Peyer's patch (tissue), 4 donors: ENCODE measurements around the gene DGCR2. TPM values are rescaled to one million over a fixed set of nuclear protein-coding genes. Genes with fewer than 3 reads are reported as not detected.

Experiments used
- DNase-seq, 3 donors: peaks; one replicate each; pipeline ENCODE4 v3.0.0-alpha.2; 2017 to 2019
- H3K27ac ChIP-seq, 4 donors: fragments of 200-600 bp; sonication (generic); one replicate each; pipeline ENCODE4 v1.5.1; 2016 to 2019
- H3K27me3 ChIP-seq, 2 donors: fragments of 200-600 bp; sonication (generic); one replicate each; pipeline ENCODE4 v1.5.1; 2019
- H3K36me3 ChIP-seq, 3 donors: fragments of 200-600 bp; sonication (generic); one replicate each; pipeline ENCODE4 v1.5.1; 2016 to 2019
- H3K4me1 ChIP-seq, 4 donors: fragments of 200-600 bp; sonication (generic); one replicate each; pipeline ENCODE4 v1.5.1; 2016 to 2019
- H3K4me3 ChIP-seq, 4 donors: fragments of 200-600 bp; sonication (generic); 1 replicate in 3 of 4; 2 replicates in 1 of 4; pipeline ENCODE4 v1.5.1; 2016 to 2019; ENCODE audit warnings: mild to moderate bottlenecking in 1 of 4
- H3K9me3 ChIP-seq, 4 donors: fragments of 200-600 bp; sonication (generic); one replicate each; pipeline ENCODE4 v1.5.1; 2016 to 2019; ENCODE audit warnings: mild to moderate bottlenecking in 1 of 4
- POLR2A ChIP-seq, 2 donors: fragments of 450-650 bp; IDR thresholded peaks; one replicate each; pipeline ENCODE4 v1.5.1; 2017; ENCODE audit warnings: antibody characterized with exemption in 2 of 2, mild to moderate bottlenecking in 2 of 2, moderate library complexity in 2 of 2
- total RNA-seq, 4 donors: library from RNA; depleted of rRNA; stranded (reverse); fragments of >200 nt; gene quantifications; one replicate each; pipeline ENCODE4 v1.1.0, GENCODE V29; 2016
- TF ChIP-seq, protein P1 (sequence below), 6 experiments: fragments of 450-650 bp in 4 of 6; fragments of 200-600 bp in 2 of 6; sonication (generic) in 1 of 6; IDR thresholded peaks; one replicate each; pipeline ENCODE4 v1.5.1; 2017 to 2019; ENCODE audit warnings: antibody characterized with exemption in 6 of 6, mild to moderate bottlenecking in 3 of 6, moderate library complexity in 1 of 6

The DGCR2 gene
- total RNA-seq, 4 donors from 2014 or later: 49.5 to 101 (median 92.1) TPM

GRCh38 chr22:19105456-19105855 is 16.8 kb downstream of the DGCR2 start:
- no peak overlapping the region for H3K27ac ChIP-seq

DNA sequence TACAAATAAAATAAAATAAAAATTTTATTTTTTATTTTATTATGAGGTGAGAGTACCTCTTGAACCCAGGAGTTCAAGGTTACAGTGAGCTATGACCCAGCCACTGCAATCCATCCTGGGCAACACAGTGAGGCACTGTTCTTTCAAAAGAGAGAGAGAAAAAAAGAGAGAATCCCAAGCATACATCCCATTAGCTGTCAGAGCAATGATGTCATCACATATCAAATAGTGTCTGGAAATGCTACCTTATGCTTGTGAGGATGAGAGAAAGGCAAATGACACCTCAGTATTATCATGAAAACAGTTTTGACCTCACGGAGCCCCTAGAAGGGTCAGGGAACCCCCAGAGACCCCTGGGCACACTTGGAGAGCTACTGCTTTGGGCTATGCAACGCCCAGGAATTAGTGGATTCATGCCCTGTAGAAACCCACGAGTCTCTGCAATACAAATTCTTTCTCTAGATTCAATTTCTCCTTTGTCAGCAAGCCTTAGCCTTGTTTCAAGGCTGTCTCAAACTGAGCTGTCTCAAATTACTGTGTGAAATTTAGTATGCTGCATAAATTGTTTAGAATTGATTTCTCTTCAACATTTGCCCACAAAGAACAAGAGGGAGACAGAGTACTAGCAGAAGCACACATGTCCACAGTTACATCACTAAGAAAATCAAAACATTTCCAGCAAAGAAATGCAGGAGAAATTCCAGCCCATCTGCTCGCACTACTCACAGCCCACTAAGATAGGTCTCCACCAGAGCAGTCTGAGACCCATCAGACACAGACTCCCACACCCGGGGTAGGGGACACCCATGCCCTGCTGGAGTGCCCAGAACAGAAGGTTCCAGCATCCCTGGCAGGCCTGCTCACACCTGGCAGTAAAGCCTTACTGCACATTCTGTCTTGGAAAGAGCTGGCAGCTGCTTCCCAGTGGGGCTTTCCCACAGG is 18.1 kb downstream of the DGCR2 start:
- Histone ChIP-seq H3K4me1 (peaks cover 0 to 19% (median 4%) of the 10 kb centered on the region in 4 donors), H3K27me3 (no peaks in the 10 kb centered on the region), H3K9me3 (no peaks in the 10 kb centered on the region), H3K4me3 (no peak overlapping the region), H3K27ac (no peak overlapping the region), H3K36me3 (no peaks in the 10 kb centered on the region)
- no peak for TF ChIP-seq POLR2A (IDR thresholded peaks at IDR 0.05)
- TF ChIP-seq, protein P1, sequence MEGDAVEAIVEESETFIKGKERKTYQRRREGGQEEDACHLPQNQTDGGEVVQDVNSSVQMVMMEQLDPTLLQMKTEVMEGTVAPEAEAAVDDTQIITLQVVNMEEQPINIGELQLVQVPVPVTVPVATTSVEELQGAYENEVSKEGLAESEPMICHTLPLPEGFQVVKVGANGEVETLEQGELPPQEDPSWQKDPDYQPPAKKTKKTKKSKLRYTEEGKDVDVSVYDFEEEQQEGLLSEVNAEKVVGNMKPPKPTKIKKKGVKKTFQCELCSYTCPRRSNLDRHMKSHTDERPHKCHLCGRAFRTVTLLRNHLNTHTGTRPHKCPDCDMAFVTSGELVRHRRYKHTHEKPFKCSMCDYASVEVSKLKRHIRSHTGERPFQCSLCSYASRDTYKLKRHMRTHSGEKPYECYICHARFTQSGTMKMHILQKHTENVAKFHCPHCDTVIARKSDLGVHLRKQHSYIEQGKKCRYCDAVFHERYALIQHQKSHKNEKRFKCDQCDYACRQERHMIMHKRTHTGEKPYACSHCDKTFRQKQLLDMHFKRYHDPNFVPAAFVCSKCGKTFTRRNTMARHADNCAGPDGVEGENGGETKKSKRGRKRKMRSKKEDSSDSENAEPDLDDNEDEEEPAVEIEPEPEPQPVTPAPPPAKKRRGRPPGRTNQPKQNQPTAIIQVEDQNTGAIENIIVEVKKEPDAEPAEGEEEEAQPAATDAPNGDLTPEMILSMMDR (IDR thresholded peaks at IDR 0.05): no peak
- DNase-seq: peak in 1 of 3 donors; percentile 41

More at GRCh38 chr22:19105456-19105855, 16.8 kb downstream of the DGCR2 start:
- H3K4me1 ChIP-seq: peaks cover 0 to 30% (median 12%) of the 10 kb centered on the region in 4 donors
- H3K27me3 ChIP-seq: no peaks in the 10 kb centered on the region
- DNase-seq: peak in 1 of 3 donors; percentile 27
- no peak for TF ChIP-seq POLR2A (IDR thresholded peaks at IDR 0.05)
- TF ChIP-seq, protein P1 (IDR thresholded peaks at IDR 0.05): no peak
- H3K36me3 ChIP-seq: no peaks in the 10 kb centered on the region
- H3K4me3 ChIP-seq: no peak overlapping the region
- no peaks in the 10 kb centered on the region for H3K9me3 ChIP-seq

GRCh38 chr22:19098157-19098556 is 24.1 kb downstream of the DGCR2 start:
- H3K27ac ChIP-seq: no peak overlapping the region
- no peaks in the 10 kb centered on the region for H3K27me3 ChIP-seq
- peaks cover 0 to 12% (median 0%) of the 10 kb centered on the region in 3 donors for H3K36me3 ChIP-seq
- TF ChIP-seq POLR2A (IDR thresholded peaks at IDR 0.05): no peak
- TF ChIP-seq, protein P1 (IDR thresholded peaks at IDR 0.05): no peak
- peaks cover 0 to 9% (median 0%) of the 10 kb centered on the region in 4 donors for H3K4me1 ChIP-seq
- no peak overlapping the region for H3K4me3 ChIP-seq
- no peaks in the 10 kb centered on the region for H3K9me3 ChIP-seq
- DNase-seq: no peak

DNA sequence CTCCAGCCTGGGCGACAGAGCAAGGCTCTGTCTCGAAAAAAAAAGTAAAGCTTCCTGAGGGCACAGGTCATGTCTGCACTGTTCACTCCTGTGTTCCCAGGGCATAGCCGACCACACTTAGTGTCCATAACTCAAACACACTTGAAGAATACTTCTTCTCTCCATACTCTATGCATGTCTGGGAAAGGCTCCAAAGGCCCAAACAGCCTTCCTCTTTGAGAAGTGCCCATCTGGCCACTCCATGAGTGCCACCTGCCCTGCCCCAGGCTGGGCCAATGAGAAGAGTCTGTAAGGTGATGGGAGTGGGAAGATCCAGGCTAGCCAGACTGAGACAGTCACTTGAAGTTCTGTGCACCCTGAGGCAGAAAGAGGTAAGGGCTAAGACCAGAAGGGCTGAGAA is 24.7 kb downstream of the DGCR2 start:
- TF ChIP-seq, protein P1 (IDR thresholded peaks at IDR 0.05): no peak
- no peak for TF ChIP-seq POLR2A (IDR thresholded peaks at IDR 0.05)
- H3K36me3 ChIP-seq: peaks cover 0 to 12% (median 0%) of the 10 kb centered on the region in 3 donors
- DNase-seq: no peak
- H3K4me3 ChIP-seq: no peak overlapping the region
- no peak overlapping the region for H3K27ac ChIP-seq
- H3K4me1 ChIP-seq: peaks cover 0 to 9% (median 0%) of the 10 kb centered on the region in 4 donors
- H3K27me3 ChIP-seq: no peaks in the 10 kb centered on the region
- H3K9me3 ChIP-seq: no peaks in the 10 kb centered on the region

DNA sequence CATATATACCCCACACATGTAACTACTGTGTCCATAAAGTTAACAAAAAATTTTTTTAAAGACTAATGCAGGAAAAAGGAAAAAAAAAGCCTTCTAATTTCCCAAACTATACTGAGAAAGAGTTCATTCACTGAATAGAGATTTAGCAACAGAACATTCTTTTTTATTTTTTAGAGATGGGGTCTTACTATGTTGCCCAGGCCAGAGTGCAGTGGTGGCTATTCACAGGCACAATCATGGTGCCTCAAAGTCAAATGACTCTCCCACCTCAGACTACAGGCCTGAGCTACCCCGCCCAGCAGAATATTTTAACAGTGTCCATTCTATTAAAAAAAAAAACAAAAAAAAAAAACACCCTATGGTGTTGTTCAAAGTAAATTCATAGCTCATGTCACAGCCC is 25.7 kb downstream of the DGCR2 start:
- H3K4me3 ChIP-seq: no peak overlapping the region
- no peak overlapping the region for H3K27ac ChIP-seq
- H3K9me3 ChIP-seq: no peaks in the 10 kb centered on the region
- H3K36me3 ChIP-seq: peaks cover 0 to 12% (median 0%) of the 10 kb centered on the region in 3 donors
- H3K27me3 ChIP-seq: no peaks in the 10 kb centered on the region
- TF ChIP-seq, protein P1 (IDR thresholded peaks at IDR 0.05): no peak
- no peak for TF ChIP-seq POLR2A (IDR thresholded peaks at IDR 0.05)
- peaks cover 0 to 9% (median 0%) of the 10 kb centered on the region in 4 donors for H3K4me1 ChIP-seq
- DNase-seq: peak in 1 of 3 donors; percentile 7
